Activated T-cell treated with anti-CD3 and anti-CD28 coated beads, Interleukin-2, amount 50 U/mL, for 48 hours (primary cell): ENCODE results near the gene PLIN3.
A peak's percentile ranks its signal among the peaks of the same experiment; 100 is the strongest.
"Not testable (repeated sequence)": the region's sequence is repeated elsewhere in the genome, so short reads cannot be mapped to it uniquely, and the experiment has no call there.

Source experiments
- DNase-seq, 2 experiments: peaks; one replicate each; pipeline ENCODE4 v3.0.0-alpha.2; 2020

Gene PLIN3

GRCh38 chr19:4889034-4889815, 21.8 kb upstream of the PLIN3 start:
- no peak for DNase-seq

GRCh38 chr19:4887803-4888202, 20.3 kb upstream of the PLIN3 start:
- not testable (repeated sequence) for DNase-seq

- DNase-seq: not testable (repeated sequence)
These were observed 17.5 kb upstream of the PLIN3 start for GRCh38 chr19:4884993-4885392.

DNA sequence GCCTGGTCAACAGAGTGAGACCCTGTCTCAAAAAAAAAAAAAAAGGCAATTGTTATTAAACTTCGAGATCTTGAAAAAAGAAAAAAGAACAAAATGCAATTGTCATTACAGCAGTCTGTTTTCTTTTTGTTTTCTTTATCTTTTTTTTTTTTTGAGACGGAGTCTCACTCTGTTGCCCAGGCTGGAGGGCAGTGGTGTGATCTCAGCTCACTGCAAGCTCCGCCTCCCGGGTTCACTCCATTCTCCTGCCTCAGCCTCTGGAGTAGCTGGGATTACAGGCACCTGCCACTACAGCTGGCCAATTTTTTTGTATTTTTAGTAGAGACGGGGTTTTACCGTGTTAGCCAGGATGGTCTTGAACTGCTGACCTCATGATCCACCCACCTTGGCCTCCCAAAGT, 15.4 kb upstream of the PLIN3 start:
- DNase-seq: not testable (repeated sequence)

DNA sequence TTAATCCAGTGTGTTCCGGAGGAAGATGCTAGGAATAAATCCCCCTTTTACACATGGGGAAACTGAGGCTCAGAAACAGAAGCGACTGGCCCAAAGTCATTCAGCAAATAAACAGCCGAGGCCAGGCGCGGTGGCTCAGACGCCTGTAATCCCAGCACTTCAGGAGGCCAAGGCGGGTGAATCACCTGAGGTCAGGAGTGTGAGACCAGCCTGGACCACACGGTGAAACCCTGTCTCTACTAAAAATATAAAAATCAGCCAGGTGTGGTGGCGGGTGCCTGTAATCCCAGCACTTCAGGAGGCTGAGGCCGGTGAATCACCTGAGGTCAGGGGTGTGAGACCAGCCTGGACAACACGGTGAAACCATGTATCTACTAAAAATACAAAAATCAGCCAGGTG, 11.6 kb upstream of the PLIN3 start:
- no peak for DNase-seq

DNA sequence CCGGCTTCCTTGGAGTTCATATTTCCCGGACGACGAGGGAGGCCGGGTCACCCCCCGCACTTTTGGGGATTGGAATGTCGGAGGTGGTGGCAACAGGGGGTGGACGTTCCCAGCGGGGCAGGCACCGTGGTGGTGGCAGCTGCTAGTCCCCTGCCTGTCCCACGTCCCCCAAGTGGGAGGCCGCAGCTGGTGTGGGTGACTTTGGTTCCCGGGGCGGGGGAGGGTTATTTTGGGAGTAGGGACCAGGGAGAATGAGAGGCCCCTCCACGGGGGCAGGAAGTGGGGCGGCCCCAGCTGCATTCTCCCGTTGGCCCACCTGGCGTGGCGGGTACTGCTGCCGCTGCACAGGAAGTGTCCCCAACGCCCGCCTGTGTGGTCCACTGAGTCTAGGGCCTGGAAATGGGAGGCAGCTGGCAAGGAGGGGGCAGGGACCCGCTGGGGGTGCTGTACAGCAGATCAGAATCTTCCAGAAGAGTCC, 11.1 kb upstream of the PLIN3 start:
- DNase-seq: peak; percentile 35 to 52

DNA sequence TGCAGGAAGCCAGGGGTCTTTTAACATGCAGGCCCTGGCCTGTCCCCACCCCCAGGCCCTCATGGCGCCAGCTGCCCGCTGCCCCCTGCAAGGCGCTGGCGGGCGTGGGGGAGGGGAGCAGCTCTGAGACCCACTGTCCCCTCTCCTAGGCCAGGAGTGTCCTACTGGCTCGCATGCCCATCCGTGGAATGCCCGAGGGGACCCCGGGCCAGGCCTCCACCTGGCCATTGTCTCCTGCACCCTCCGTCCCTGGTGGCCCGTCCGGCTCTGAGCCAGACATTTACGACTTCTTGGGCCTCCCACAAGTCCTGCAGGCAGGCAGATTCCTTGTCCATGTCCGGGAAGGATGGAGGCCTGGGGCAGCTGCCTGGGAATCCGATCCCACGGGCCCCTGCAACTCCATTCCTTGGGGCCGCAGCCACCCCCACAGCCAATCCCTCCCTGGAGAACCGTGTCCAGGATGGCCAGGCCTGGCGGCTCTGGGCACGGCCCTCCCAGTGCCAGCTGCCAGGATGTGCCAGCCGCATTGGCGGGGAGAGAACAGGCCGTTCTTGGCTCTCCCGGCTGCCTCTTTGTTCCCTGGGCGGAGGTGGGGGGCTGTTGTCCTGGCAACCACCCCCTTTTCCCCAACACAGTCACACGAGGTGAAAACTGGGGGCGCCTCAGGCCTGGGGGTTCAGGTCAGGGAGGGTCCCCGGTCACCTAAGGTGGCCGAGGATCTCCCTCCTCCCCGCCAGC, 10.5 kb upstream of the PLIN3 start:
- peak in 1 of 2 experiments; percentile 31 for DNase-seq

DNA sequence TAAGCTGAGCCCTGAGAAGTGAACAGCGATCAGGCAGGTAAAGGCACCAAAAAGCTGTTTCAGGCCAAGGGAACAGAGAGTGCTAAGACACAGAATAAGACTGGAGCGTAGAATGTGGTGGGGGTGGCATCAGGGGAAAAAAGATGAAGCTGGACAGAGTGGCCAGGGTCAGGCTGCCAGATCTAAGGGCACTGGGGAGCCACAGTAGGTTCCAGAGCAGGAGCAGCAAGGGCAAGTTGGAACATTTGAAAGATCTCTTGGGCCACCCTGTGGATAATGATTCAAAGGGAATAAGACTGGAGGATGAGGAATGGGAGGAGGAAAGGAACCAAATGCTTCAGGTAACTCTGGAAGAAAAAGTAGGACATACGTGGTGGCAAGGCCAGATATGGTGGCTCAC, 6.5 kb upstream of the PLIN3 start:
- DNase-seq: no peak

GRCh38 chr19:4871711-4872110, 4.2 kb upstream of the PLIN3 start:
- DNase-seq: no peak

DNA sequence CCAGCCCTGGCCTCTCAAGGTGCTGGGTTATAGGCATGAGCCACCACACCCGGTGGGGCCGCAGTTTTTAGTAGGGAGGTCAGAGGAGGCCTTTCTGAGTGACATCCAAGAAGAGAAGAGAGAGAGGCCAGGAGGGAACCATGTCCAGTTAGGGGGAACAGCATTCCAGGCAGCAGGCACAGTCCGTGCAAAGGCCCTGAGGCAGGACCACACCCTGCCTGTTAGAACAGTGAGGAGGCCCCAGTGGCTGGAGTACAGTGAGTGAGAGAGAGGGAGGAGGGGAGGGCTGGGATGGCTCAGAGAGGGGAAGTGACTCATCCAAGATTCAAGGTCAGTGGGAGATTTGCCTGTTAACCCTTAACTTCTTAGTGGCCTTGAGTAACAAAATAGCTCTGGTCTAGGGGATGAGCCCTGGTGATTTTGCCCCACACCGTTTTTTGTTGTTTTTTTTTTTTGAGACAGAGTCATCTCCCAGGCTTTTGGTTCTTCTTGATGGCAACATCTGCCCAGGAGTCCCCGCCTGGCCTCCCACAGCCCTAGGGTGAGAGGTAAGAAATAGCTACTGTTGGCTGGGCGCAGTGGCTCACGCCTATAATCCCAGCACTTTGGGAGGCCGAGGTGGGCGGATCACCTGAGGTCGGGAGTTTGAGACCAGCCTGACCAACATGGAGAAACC, 2.7 kb upstream of the PLIN3 start:
- peak; percentile 45 to 55 for DNase-seq

- DNase-seq: no peak
These were observed 893 bp upstream of the PLIN3 start for GRCh38 chr19:4868286-4868834.

- DNase-seq: peak; percentile 62 to 67
These were observed 657 bp downstream of the PLIN3 start for GRCh38 chr19:4866595-4867424.

DNA sequence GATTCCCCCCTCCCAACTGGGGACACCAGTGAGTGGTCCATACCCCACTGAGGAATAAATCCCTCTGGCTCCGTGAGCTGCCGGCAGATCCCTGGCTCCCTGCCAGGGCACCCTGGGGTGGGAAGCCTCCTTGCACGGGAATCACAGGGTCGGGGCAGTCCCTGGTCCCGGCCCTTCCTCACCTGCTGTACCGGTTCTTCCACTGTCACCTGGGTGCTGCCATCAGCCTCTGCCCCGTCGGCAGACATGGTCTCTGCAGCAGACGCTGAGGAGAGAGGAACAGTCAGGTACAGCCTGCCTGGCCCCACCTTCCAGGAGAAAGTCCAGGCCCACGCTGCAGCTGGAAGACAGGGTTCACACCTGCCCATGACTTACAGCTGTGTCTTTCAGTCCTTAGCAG, 6.3 kb downstream of the PLIN3 start:
- DNase-seq: no peak

DNA sequence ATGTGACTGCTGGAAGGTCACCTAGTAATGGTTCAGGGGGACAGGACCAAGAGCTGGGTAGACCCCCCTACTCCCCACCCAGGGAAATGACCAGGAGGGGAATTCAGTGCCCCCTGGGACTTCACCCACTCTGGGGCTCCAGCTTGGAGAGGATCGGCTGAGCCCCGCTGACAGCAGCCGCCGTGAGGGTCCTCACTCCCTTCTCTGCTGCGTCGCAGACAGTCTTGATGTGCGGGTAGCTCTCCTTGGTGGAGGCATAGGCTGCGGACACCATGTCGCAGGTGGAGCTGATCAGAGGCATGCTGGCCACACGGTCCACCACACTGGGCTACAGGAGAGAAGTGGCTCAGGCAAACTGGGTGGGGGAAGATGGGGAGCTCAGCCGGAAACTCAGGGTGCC, 7.8 kb downstream of the PLIN3 start:
- DNase-seq: no peak

- DNase-seq: not testable (repeated sequence)
These were observed 11.0 kb downstream of the PLIN3 start for GRCh38 chr19:4856468-4856867.

GRCh38 chr19:4853506-4853905, 14.0 kb downstream of the PLIN3 start:
- not testable (repeated sequence) for DNase-seq

DNA sequence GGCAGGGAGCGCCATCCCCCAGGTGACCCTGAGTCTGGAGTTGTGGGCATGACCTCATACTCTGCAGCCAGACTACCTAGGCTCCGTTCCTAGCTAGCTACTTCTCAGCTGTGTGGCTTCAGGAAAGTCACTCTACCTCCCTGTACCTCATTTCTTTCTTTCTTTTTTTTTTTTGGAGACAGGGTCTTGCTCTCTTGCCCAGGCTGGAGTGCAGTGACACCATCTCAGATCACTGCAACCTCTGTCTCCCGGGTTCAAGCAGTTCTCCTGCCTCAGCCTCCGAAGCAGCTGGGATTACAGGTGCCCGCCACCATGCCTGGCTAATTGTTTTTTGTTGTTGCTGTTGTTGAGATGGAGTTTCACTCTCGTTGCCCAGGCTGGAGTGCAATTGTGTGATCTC, 15.0 kb downstream of the PLIN3 start:
- no peak for DNase-seq

GRCh38 chr19:4851551-4852290, 15.7 kb downstream of the PLIN3 start:
- peak; percentile 86 to 87 for DNase-seq

- no peak for DNase-seq
These were observed 18.4 kb downstream of the PLIN3 start for GRCh38 chr19:4849019-4849418.

- no peak for DNase-seq
These were observed 20.1 kb downstream of the PLIN3 start for GRCh38 chr19:4847190-4847973.

DNA sequence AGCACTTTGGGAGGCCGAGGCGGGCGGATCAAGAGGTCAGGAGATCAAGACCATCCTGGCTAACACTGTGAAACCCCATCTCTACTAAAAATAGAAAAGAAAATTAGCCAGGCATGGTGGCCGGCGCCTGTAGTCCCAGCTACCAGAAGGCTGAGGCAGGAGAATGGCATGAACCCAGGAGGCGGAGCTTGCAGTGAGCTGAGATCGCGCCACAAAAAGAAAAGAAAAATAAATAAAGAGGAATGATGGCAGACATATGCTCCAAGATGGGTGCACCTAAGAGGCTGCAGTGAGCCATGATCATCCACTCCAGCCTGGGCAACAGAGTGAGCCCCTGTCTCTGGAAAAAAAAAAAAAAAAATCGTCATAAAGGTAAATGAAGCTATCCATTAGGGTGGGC, 21.5 kb downstream of the PLIN3 start:
- not testable (repeated sequence) for DNase-seq
